ENCODE measurements around the gene AHCTF1. TPM values are rescaled to one million over a fixed set of nuclear protein-coding genes. Genes with fewer than 3 reads are reported as not detected.
"Not testable (repeated sequence)": the region's sequence is repeated elsewhere in the genome, so short reads cannot be mapped to it uniquely, and the experiment has no call there.

The AHCTF1 gene
- total RNA-seq, 2 experiments from 2014 or later, result 35.8 to 36.6 TPM

- H3K9me3 Mint-ChIP-seq; ATAC-seq (ENCODE audit: low read depth); DNase-seq; POLR2A ChIA-PET; H3K27ac Mint-ChIP-seq; H3K4me1 Mint-ChIP-seq; H3K4me3 Mint-ChIP-seq; H3K27me3 Mint-ChIP-seq: not testable (repeated sequence)
- peaks cover 52% of the 10 kb centered on the region for H3K36me3 Mint-ChIP-seq
Measured at GRCh38 chr1:246850640-246851039, 81.1 kb downstream of the AHCTF1 start.

- H3K36me3 Mint-ChIP-seq, result peaks cover 42% of the 10 kb centered on the region
- H3K4me1 Mint-ChIP-seq, result peaks cover 3% of the 10 kb centered on the region
- H3K27me3 Mint-ChIP-seq, result no peaks in the 10 kb centered on the region
- H3K27ac Mint-ChIP-seq, result no peak overlapping the region
- ATAC-seq (ENCODE audit: low read depth) (no peak), DNase-seq (no peak)
- H3K9me3 Mint-ChIP-seq, result no peaks in the 10 kb centered on the region
- POLR2A ChIA-PET, result no interaction called here
- H3K4me3 Mint-ChIP-seq, result no peak overlapping the region
Measured at GRCh38 chr1:246843876-246844275, 87.9 kb downstream of the AHCTF1 start.

GRCh38 chr1:246840761-246841160, 91.0 kb downstream of the AHCTF1 start:
- not testable (repeated sequence) for H3K4me3 Mint-ChIP-seq; ATAC-seq (ENCODE audit: low read depth); H3K27ac Mint-ChIP-seq

GRCh38 chr1:246838118-246838456, 93.7 kb downstream of the AHCTF1 start:
- Mint-ChIP-seq H3K4me1 (peaks cover 5% of the 10 kb centered on the region), H3K27me3 (no peaks in the 10 kb centered on the region), H3K9me3 (peaks cover 3% of the 10 kb centered on the region), H3K36me3 (peaks cover 12% of the 10 kb centered on the region), H3K27ac (no peak overlapping the region), H3K4me3 (no peak overlapping the region)
- ATAC-seq (ENCODE audit: low read depth) (no peak), DNase-seq (no peak)
- POLR2A ChIA-PET, result no interaction called here

More at GRCh38 chr1:246840761-246841160, 91.0 kb downstream of the AHCTF1 start:
- peaks cover 22% of the 10 kb centered on the region for H3K36me3 Mint-ChIP-seq
- H3K4me1 Mint-ChIP-seq, DNase-seq, H3K27me3 Mint-ChIP-seq, H3K9me3 Mint-ChIP-seq, POLR2A ChIA-PET: not testable (repeated sequence)

- Mint-ChIP-seq H3K36me3 (peaks cover 7% of the 10 kb centered on the region), H3K27ac (no peak overlapping the region), H3K9me3 (peaks cover 3% of the 10 kb centered on the region), H3K27me3 (no peaks in the 10 kb centered on the region), H3K4me3 (no peak overlapping the region), H3K4me1 (peaks cover 1% of the 10 kb centered on the region)
- POLR2A ChIA-PET, result interaction anchor here (0.6 kb wide), 1 partner anchor 43 kb away, joined by 3 read pairs; no protein-coding TSS in a partner anchor
- DNase-seq, result no peak
- no peak for ATAC-seq (ENCODE audit: low read depth)
Measured at GRCh38 chr1:246837418-246838117, 94.2 kb downstream of the AHCTF1 start.

- H3K9me3 Mint-ChIP-seq, result peaks cover 3% of the 10 kb centered on the region
- no peak overlapping the region for H3K27ac Mint-ChIP-seq
- peaks cover 2% of the 10 kb centered on the region for H3K27me3 Mint-ChIP-seq
- no peak overlapping the region for H3K4me3 Mint-ChIP-seq
- POLR2A ChIA-PET, result no interaction called here
- H3K36me3 Mint-ChIP-seq, result peaks cover 4% of the 10 kb centered on the region
- ATAC-seq (ENCODE audit: low read depth) (no peak), DNase-seq (no peak)
- peaks cover 1% of the 10 kb centered on the region for H3K4me1 Mint-ChIP-seq
Measured at GRCh38 chr1:246836209-246836966, 95.4 kb downstream of the AHCTF1 start.

GRCh38 chr1:246831543-246831942, 100.2 kb downstream of the AHCTF1 start:
- H3K9me3 Mint-ChIP-seq, result peaks cover 11% of the 10 kb centered on the region
- POLR2A ChIA-PET, result no interaction called here
- ATAC-seq (ENCODE audit: low read depth) (no peak), DNase-seq (no peak)
- peaks cover 7% of the 10 kb centered on the region for H3K36me3 Mint-ChIP-seq
- no peak overlapping the region for H3K4me3 Mint-ChIP-seq
- H3K4me1 Mint-ChIP-seq, result no peaks in the 10 kb centered on the region
- H3K27ac Mint-ChIP-seq, result no peak overlapping the region
- peaks cover 6% of the 10 kb centered on the region for H3K27me3 Mint-ChIP-seq

- no peak overlapping the region for H3K27ac Mint-ChIP-seq
- no peak for DNase-seq
Measured at GRCh38 chr1:246828818-246829217, 102.9 kb downstream of the AHCTF1 start.

GRCh38 chr1:246827396-246827795, 104.4 kb downstream of the AHCTF1 start:
- Mint-ChIP-seq H3K4me1 (no peaks in the 10 kb centered on the region), H3K27ac (no peak overlapping the region), H3K36me3 (peaks cover 7% of the 10 kb centered on the region), H3K9me3 (peaks cover 8% of the 10 kb centered on the region), H3K4me3 (no peak overlapping the region), H3K27me3 (peaks cover 24% of the 10 kb centered on the region)
- POLR2A ChIA-PET, result no interaction called here
- ATAC-seq (ENCODE audit: low read depth) (no peak), DNase-seq (no peak)

More at GRCh38 chr1:246828818-246829217, 102.9 kb downstream of the AHCTF1 start:
- Mint-ChIP-seq H3K9me3 (peaks cover 11% of the 10 kb centered on the region), H3K36me3 (peaks cover 7% of the 10 kb centered on the region), H3K27me3 (peaks cover 18% of the 10 kb centered on the region), H3K4me1 (no peaks in the 10 kb centered on the region), H3K4me3 (no peak overlapping the region)
- no peak for ATAC-seq (ENCODE audit: low read depth)
- POLR2A ChIA-PET, result no interaction called here

- POLR2A ChIA-PET, result no interaction called here
- no peak overlapping the region for H3K4me3 Mint-ChIP-seq
- H3K9me3 Mint-ChIP-seq, result peaks cover 8% of the 10 kb centered on the region
- no peak overlapping the region for H3K27ac Mint-ChIP-seq
- peaks cover 23% of the 10 kb centered on the region for H3K27me3 Mint-ChIP-seq
- H3K36me3 Mint-ChIP-seq, result peaks cover 7% of the 10 kb centered on the region
- ATAC-seq (ENCODE audit: low read depth), result no peak
- H3K4me1 Mint-ChIP-seq, result peaks cover 11% of the 10 kb centered on the region
- no peak for DNase-seq
Measured at GRCh38 chr1:246825557-246826175, 106.1 kb downstream of the AHCTF1 start.

GRCh38 chr1:246824541-246824940, 107.2 kb downstream of the AHCTF1 start:
- POLR2A ChIA-PET, result no interaction called here

GRCh38 chr1:246822154-246822553, 109.6 kb downstream of the AHCTF1 start:
- H3K27ac Mint-ChIP-seq; H3K9me3 Mint-ChIP-seq; POLR2A ChIA-PET; H3K4me3 Mint-ChIP-seq; ATAC-seq (ENCODE audit: low read depth); DNase-seq; H3K36me3 Mint-ChIP-seq: not testable (repeated sequence)
- Mint-ChIP-seq H3K27me3 (peaks cover 23% of the 10 kb centered on the region), H3K4me1 (peaks cover 12% of the 10 kb centered on the region)

More at GRCh38 chr1:246824541-246824940, 107.2 kb downstream of the AHCTF1 start:
- peaks cover 7% of the 10 kb centered on the region for H3K36me3 Mint-ChIP-seq
- no peak overlapping the region for H3K4me3 Mint-ChIP-seq
- peaks cover 7% of the 10 kb centered on the region for H3K9me3 Mint-ChIP-seq
- peaks cover 12% of the 10 kb centered on the region for H3K4me1 Mint-ChIP-seq
- peaks cover 24% of the 10 kb centered on the region for H3K27me3 Mint-ChIP-seq
- DNase-seq, result no peak
- no peak for ATAC-seq (ENCODE audit: low read depth)
- H3K27ac Mint-ChIP-seq, result no peak overlapping the region

GRCh38 chr1:246820666-246821065, 111.1 kb downstream of the AHCTF1 start:
- POLR2A ChIA-PET, result no interaction called here
- no peak overlapping the region for H3K4me3 Mint-ChIP-seq
- peaks cover 14% of the 10 kb centered on the region for H3K4me1 Mint-ChIP-seq
- no peak for ATAC-seq (ENCODE audit: low read depth)
- H3K27ac Mint-ChIP-seq, result no peak overlapping the region
- H3K36me3 Mint-ChIP-seq, result peaks cover 2% of the 10 kb centered on the region
- no peak for DNase-seq
- peaks cover 33% of the 10 kb centered on the region for H3K27me3 Mint-ChIP-seq
- H3K9me3 Mint-ChIP-seq, result peaks cover 13% of the 10 kb centered on the region

Measured in activated naive CD8-positive, alpha-beta T cell treated with anti-CD3 and anti-CD28 coated beads, Interleukin-2, amount 10 ng/mL, durations not matched to agents 7 days and 5 days (primary cell).